ENCODE results near the gene TNFAIP8. TPM values are rescaled to one million over a fixed set of nuclear protein-coding genes. Genes with fewer than 3 reads are reported as not detected.

TNFAIP8 gene
- total RNA-seq = 105 and 109 TPM in 2 replicates
- total RNA-seq (2013) = 286 TPM
- 67.3 and 77.9 TPM in 2 replicates for polyA plus RNA-seq
- polyA minus RNA-seq = 131 and 170 TPM in 2 replicates

DNA sequence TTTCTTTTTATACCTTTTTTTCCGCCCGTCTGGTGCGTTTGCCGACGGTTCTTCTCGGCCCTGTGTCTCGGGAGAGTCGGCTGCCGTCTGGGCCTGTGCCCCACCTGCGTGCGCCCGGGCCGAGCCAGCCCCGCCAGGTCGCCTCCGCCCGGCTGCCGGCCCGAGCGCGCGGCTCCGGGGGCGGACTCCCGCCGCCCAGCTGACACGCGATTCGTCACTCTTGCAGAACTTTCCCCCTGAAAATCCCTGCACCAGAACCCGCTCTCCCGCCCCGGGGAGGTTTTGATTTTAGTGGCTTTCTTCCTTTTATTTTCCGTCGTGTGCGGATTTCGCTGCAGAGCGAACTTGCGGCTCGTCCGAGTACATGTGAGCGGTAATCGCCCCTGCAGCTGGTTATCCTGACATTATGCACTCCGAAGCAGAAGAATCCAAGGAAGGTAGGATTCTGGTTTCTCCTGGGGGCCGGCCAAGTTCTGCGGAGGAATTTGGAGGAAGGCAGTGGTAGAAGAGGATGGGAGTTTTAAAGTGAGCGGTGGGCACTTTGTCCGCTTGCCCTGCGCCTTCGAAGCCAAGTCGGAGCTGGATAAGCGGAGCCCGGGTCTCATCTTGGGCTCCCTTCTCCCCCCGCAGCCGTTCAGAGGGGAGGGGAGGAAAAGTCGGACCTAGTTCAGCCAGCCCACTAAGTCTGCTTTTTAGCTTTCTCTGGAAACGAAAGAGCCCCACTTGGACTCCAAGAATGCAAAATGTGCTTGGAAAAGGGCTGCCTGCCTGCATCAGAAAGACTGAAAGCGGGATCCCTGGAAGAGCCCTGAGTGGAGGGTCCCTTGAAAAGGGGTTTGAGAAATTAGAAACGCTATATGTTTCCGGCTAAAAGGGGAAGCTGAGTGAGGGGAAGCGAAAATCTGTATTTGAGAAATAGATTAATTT lies at the start of gene TNFAIP8:
TNFAIP8 (plus strand) TSS at position 335 of the 927 bp plus-strand sequence; CDS start at position 407, 72 bp downstream.
- peaks cover 87% of the 10 kb centered on the region for H3K4me1 Mint-ChIP-seq
- TF ChIP-seq EZH2 (IDR thresholded peaks at IDR 0.05; ENCODE audit: borderline replicate concordance, insufficient read depth, low read depth, low read length, poor library complexity, severe bottlenecking) (no peak), CTCF (IDR thresholded peaks at IDR 0.05) (no peak)
- Histone ChIP-seq H3K9me3 (ENCODE audit: control extremely low read depth in 1 of 3, control insufficient read depth in 2 of 3, insufficient read depth in 1 of 3, low read length in 2 of 3) (no peaks in the 10 kb centered on the region), H3K36me3 (replicated peaks in 1 of 2; ENCODE audit: control extremely low read depth in 1 of 2, control insufficient read depth in 1 of 2, extremely low read depth in 1 of 2, insufficient read depth in 2 of 2, low read length in 1 of 2) (peaks cover 1 to 21% of the 10 kb centered on the region in 2 experiments), H3K27ac (ENCODE audit: low read length in 2 of 2) (peak within 1 kb of the TSS; percentile 78 to 91), H3K9ac (ENCODE audit: low read length) (peak within 1 kb of the TSS; percentile 81), H3K79me2 (ENCODE audit: control insufficient read depth, insufficient read depth, low read length) (peaks cover 100% of the 10 kb centered on the region), H2AFZ (ENCODE audit: insufficient read depth, low read depth, low read length, poor library complexity, severe bottlenecking) (peak within 1 kb of the TSS; percentile 56), H3K4me3 (ENCODE audit: control extremely low read depth in 1 of 5, extremely low read depth in 1 of 5, insufficient read depth in 1 of 5, low read depth in 2 of 5, low read length in 4 of 5) (peak within 1 kb of the TSS; percentile 76 to 93 (median 89)), H4K20me1 (ENCODE audit: control insufficient read depth, insufficient read depth, low read length, poor library complexity, severe bottlenecking) (peaks cover 12% of the 10 kb centered on the region), H3K27me3 (replicated peaks in 1 of 4; ENCODE audit: control extremely low read depth in 1 of 4, control insufficient read depth in 3 of 4, insufficient read depth in 4 of 4, low read length in 3 of 4) (no peaks in the 10 kb centered on the region), H3K4me1 (ENCODE audit: control insufficient read depth in 2 of 2, insufficient read depth in 2 of 2, low read length in 2 of 2) (peaks cover 73 to 74% of the 10 kb centered on the region in 2 donors), H3K4me2 (replicated peaks; ENCODE audit: low read depth, low read length, poor library complexity, severe bottlenecking) (peak within 1 kb of the TSS; percentile 86)
- no peaks in the 10 kb centered on the region for H3K9me3 Mint-ChIP-seq (ENCODE audit: insufficient read depth)
- H3K27ac Mint-ChIP-seq = peak within 1 kb of the TSS; percentile 93
- POLR2A ChIA-PET = interaction anchor here (0.5 to 2.8 kb wide), 20 partner anchors 9 to 339 kb away, joined by 3 to 14 read pairs (median 5); partner anchors contain the start of gene DMXL1
- H3K27me3 Mint-ChIP-seq = no peaks in the 10 kb centered on the region
- H3K4me3 Mint-ChIP-seq = peak within 1 kb of the TSS; percentile 92
- 2% methylated on average over 49 of the region's 60 CpGs for WGBS (ENCODE audit: insufficient coverage)
- intact Hi-C loops (cut with micrococcal nuclease) = loop anchor here (2.0 kb wide), 2 partner anchors 49 to 87 kb away; no protein-coding TSS in a partner anchor
- DNase-seq = peak; percentile 74
- CTCF ChIA-PET = interaction anchor here (0.8 to 16.2 kb wide), 16 partner anchors 11 to 368 kb away, joined by 3 to 209 read pairs (median 6); partner anchors contain the start of gene DTWD2
- ATAC-seq (ENCODE audit: low read depth) = peak; percentile 66
